Trophoblast cell (in vitro differentiated cells and primary cell): ENCODE results near the gene RIN3.

Experiments used
- DNase-seq, 2 donors: peaks; one replicate each; pipeline ENCODE4 v3.0.0-alpha.2; 2016
- H2AFZ ChIP-seq: 2 replicates; pipeline ENCODE4 v1.6.1; 2013; ENCODE audit warnings: low read length, moderate library complexity, mild to moderate bottlenecking; ENCODE audit not compliant: insufficient read depth, poor library complexity
- H2AK5ac ChIP-seq: 2 replicates; pipeline ENCODE4 v1.6.1; 2013; ENCODE audit warnings: mild to moderate bottlenecking, low read length
- H2BK120ac ChIP-seq: 2 replicates; pipeline ENCODE4 v1.6.1; 2013; ENCODE audit warnings: low read length, mild to moderate bottlenecking, moderate library complexity; ENCODE audit not compliant: insufficient read depth, poor library complexity
- H2BK12ac ChIP-seq: 2 replicates; pipeline ENCODE4 v1.6.1; 2013; ENCODE audit warnings: mild to moderate bottlenecking, low read length, moderate library complexity
- H2BK5ac ChIP-seq: 2 replicates; pipeline ENCODE4 v1.6.1; 2013; ENCODE audit warnings: low read length, low read depth, moderate library complexity, mild to moderate bottlenecking; ENCODE audit not compliant: poor library complexity
- H3K14ac ChIP-seq: 2 replicates; pipeline ENCODE4 v1.6.1; 2013; ENCODE audit warnings: mild to moderate bottlenecking, low read length
- H3K18ac ChIP-seq: 2 replicates; pipeline ENCODE4 v1.6.1; 2013; ENCODE audit warnings: mild to moderate bottlenecking, low read length
- H3K23ac ChIP-seq: 2 replicates; pipeline ENCODE4 v1.6.1; 2013; ENCODE audit warnings: low read length
- H3K27ac ChIP-seq: 2 replicates; pipeline ENCODE4 v1.5.1; 2013; ENCODE audit warnings: low read depth, mild to moderate bottlenecking, inconsistent platforms, low read length, moderate library complexity
- H3K27me3 ChIP-seq: 2 replicates; pipeline ENCODE4 v1.6.1; 2013; ENCODE audit warnings: inconsistent platforms, mild to moderate bottlenecking, low read length, moderate library complexity; ENCODE audit not compliant: insufficient read depth
- H3K36me3 ChIP-seq, 2 experiments: 1 replicate in 1 of 2; 2 replicates in 1 of 2; pipeline ENCODE4 v1.6.1; 2013; ENCODE audit warnings: low read length in 2 of 2, mild to moderate bottlenecking in 2 of 2, moderate library complexity in 1 of 2; ENCODE audit not compliant: insufficient read depth in 2 of 2, control insufficient read depth in 1 of 2
- H3K4ac ChIP-seq: 2 replicates; pipeline ENCODE4 v1.6.1; 2013; ENCODE audit warnings: low read depth, mild to moderate bottlenecking, low read length, moderate library complexity
- H3K4me1 ChIP-seq, 2 experiments: 1 replicate in 1 of 2; 2 replicates in 1 of 2; pipeline ENCODE4 v1.6.1; 2013; ENCODE audit warnings: low read length in 2 of 2, mild to moderate bottlenecking in 2 of 2, moderate library complexity in 1 of 2; ENCODE audit not compliant: insufficient read depth in 2 of 2, control insufficient read depth in 1 of 2
- H3K4me2 ChIP-seq: 2 replicates; pipeline ENCODE4 v1.6.1; 2013; ENCODE audit warnings: inconsistent platforms, mild to moderate bottlenecking, low read length, moderate library complexity
- H3K4me3 ChIP-seq: 2 replicates; pipeline ENCODE4 v1.5.1; 2013; ENCODE audit warnings: mild to moderate bottlenecking, low read depth, low read length, inconsistent platforms
- H3K79me1 ChIP-seq: one replicate; pipeline ENCODE4 v1.6.1; 2013; ENCODE audit warnings: low read length
- H3K79me2 ChIP-seq: 2 replicates; pipeline ENCODE4 v1.6.1; 2013; ENCODE audit warnings: low read length, mild to moderate bottlenecking; ENCODE audit not compliant: control insufficient read depth, insufficient read depth, poor library complexity
- H3K9ac ChIP-seq: 2 replicates; pipeline ENCODE4 v1.6.1; 2013; ENCODE audit warnings: mild to moderate bottlenecking, low read length
- H3K9me3 ChIP-seq: 2 replicates; pipeline ENCODE4 v1.6.1; 2013; ENCODE audit warnings: low read depth, mild to moderate bottlenecking, control low read depth, inconsistent platforms, low read length; ENCODE audit not compliant: insufficient read depth
- H4K12ac ChIP-seq: 2 replicates; pipeline ENCODE4 v1.6.1; 2013; ENCODE audit warnings: low read depth, mild to moderate bottlenecking, low read length, moderate library complexity
- H4K8ac ChIP-seq: 2 replicates; pipeline ENCODE4 v1.6.1; 2013; ENCODE audit warnings: low read depth, mild to moderate bottlenecking, low read length, moderate library complexity
- H4K91ac ChIP-seq: one replicate; pipeline ENCODE4 v1.6.1; 2013; ENCODE audit warnings: low read depth, mild to moderate bottlenecking, low read length, moderate library complexity
- WGBS: extraction: QIAGEN DNeasy Blood & Tissue Kit; methylation state at CpG from one replicate; pipeline ENCODE4 v1.1.7; 2013; ENCODE audit warnings: missing lambda C conversion rate; ENCODE audit not compliant: insufficient read length, insufficient coverage; ENCODE audit errors: extremely low coverage; 5-methylcytosine and 5-hydroxymethylcytosine counted together

Gene RIN3

GRCh38 chr14:92651758-92652406, 138.3 kb downstream of the RIN3 start:
- no peak overlapping the region for H2BK120ac ChIP-seq
- H2BK5ac ChIP-seq: no peak overlapping the region
- no peak overlapping the region for H2AK5ac ChIP-seq
- no peaks in the 10 kb centered on the region for H3K79me2 ChIP-seq
- H3K4me2 ChIP-seq: no peak overlapping the region
- H3K9me3 ChIP-seq: peaks cover 4% of the 10 kb centered on the region
- H2AFZ ChIP-seq: no peak overlapping the region
- no peak overlapping the region for H3K23ac ChIP-seq
- H3K27ac ChIP-seq: no peak overlapping the region
- H4K8ac ChIP-seq: peak overlapping the region; percentile 7
- peaks cover 13 to 17% of the 10 kb centered on the region in 2 experiments for H3K36me3 ChIP-seq
- WGBS: no CpG with 5 or more reads among the region's 27 CpGs
- no peak overlapping the region for H3K4me3 ChIP-seq
- no peak for DNase-seq
- peaks cover 14% of the 10 kb centered on the region for H3K79me1 ChIP-seq
- no peak overlapping the region for H4K12ac ChIP-seq
- H2BK12ac ChIP-seq: no peak overlapping the region
- H3K9ac ChIP-seq: no peak overlapping the region
- no peak overlapping the region for H3K4ac ChIP-seq
- H3K18ac ChIP-seq: no peak overlapping the region
- no peak overlapping the region for H4K91ac ChIP-seq
- H3K4me1 ChIP-seq: peaks cover 6 to 21% of the 10 kb centered on the region in 2 experiments
- no peaks in the 10 kb centered on the region for H3K27me3 ChIP-seq
- H3K14ac ChIP-seq: no peak overlapping the region

- DNase-seq: no peak
- no peak overlapping the region for H3K18ac ChIP-seq
- H3K36me3 ChIP-seq: peaks cover 15 to 17% of the 10 kb centered on the region in 2 experiments
- H3K9ac ChIP-seq: no peak overlapping the region
- no peak overlapping the region for H3K14ac ChIP-seq
- H4K91ac ChIP-seq: no peak overlapping the region
- no peaks in the 10 kb centered on the region for H3K79me2 ChIP-seq
- H3K23ac ChIP-seq: no peak overlapping the region
- H3K4me2 ChIP-seq: no peak overlapping the region
- H2BK12ac ChIP-seq: no peak overlapping the region
- WGBS: no CpG with 5 or more reads among the region's 26 CpGs
- no peak overlapping the region for H2AFZ ChIP-seq
- H3K27ac ChIP-seq: no peak overlapping the region
- no peak overlapping the region for H2AK5ac ChIP-seq
- no peak overlapping the region for H4K8ac ChIP-seq
- H3K4ac ChIP-seq: no peak overlapping the region
- peaks cover 3 to 19% of the 10 kb centered on the region in 2 experiments for H3K4me1 ChIP-seq
- no peak overlapping the region for H4K12ac ChIP-seq
- H3K79me1 ChIP-seq: peaks cover 14% of the 10 kb centered on the region
- no peak overlapping the region for H3K4me3 ChIP-seq
- H2BK5ac ChIP-seq: no peak overlapping the region
- no peaks in the 10 kb centered on the region for H3K27me3 ChIP-seq
- H2BK120ac ChIP-seq: no peak overlapping the region
- H3K9me3 ChIP-seq: peaks cover 4% of the 10 kb centered on the region
Observed at GRCh38 chr14:92652413-92653151, 139.0 kb downstream of the RIN3 start.

- H4K91ac ChIP-seq: no peak overlapping the region
- H3K18ac ChIP-seq: no peak overlapping the region
- WGBS: no CpG with 5 or more reads among the region's 11 CpGs
Observed at GRCh38 chr14:92653162-92653651, 139.6 kb downstream of the RIN3 start.

GRCh38 chr14:92654239-92654901, 140.8 kb downstream of the RIN3 start:
- H3K9me3 ChIP-seq: peaks cover 4% of the 10 kb centered on the region
- H3K4ac ChIP-seq: no peak overlapping the region
- H4K12ac ChIP-seq: no peak overlapping the region
- H3K4me2 ChIP-seq: no peak overlapping the region
- peaks cover 20 to 24% of the 10 kb centered on the region in 2 experiments for H3K36me3 ChIP-seq
- no peak overlapping the region for H3K18ac ChIP-seq
- no peak overlapping the region for H3K27ac ChIP-seq
- H2BK5ac ChIP-seq: no peak overlapping the region
- H2BK120ac ChIP-seq: no peak overlapping the region
- no peaks in the 10 kb centered on the region for H3K27me3 ChIP-seq
- no peak for DNase-seq
- H3K4me1 ChIP-seq: peaks cover 3 to 14% of the 10 kb centered on the region in 2 experiments
- no peak overlapping the region for H2AK5ac ChIP-seq
- H3K4me3 ChIP-seq: no peak overlapping the region
- H3K9ac ChIP-seq: no peak overlapping the region
- no peaks in the 10 kb centered on the region for H3K79me2 ChIP-seq
- no peak overlapping the region for H4K91ac ChIP-seq
- no peak overlapping the region for H4K8ac ChIP-seq
- peaks cover 9% of the 10 kb centered on the region for H3K79me1 ChIP-seq
- no peak overlapping the region for H3K23ac ChIP-seq
- H2BK12ac ChIP-seq: no peak overlapping the region
- no CpG with 5 or more reads among the region's 18 CpGs for WGBS
- H3K14ac ChIP-seq: no peak overlapping the region
- H2AFZ ChIP-seq: no peak overlapping the region

More at GRCh38 chr14:92653162-92653651, 139.6 kb downstream of the RIN3 start:
- no peak overlapping the region for H3K4me2 ChIP-seq
- H2AK5ac ChIP-seq: no peak overlapping the region
- no peak overlapping the region for H3K4me3 ChIP-seq
- no peak overlapping the region for H4K12ac ChIP-seq
- no peak overlapping the region for H4K8ac ChIP-seq
- H3K4me1 ChIP-seq: peaks cover 3 to 17% of the 10 kb centered on the region in 2 experiments
- H3K4ac ChIP-seq: no peak overlapping the region
- no peak overlapping the region for H3K27ac ChIP-seq
- no peak overlapping the region for H3K9ac ChIP-seq
- H2BK5ac ChIP-seq: no peak overlapping the region
- DNase-seq: no peak
- H3K23ac ChIP-seq: no peak overlapping the region
- H3K79me2 ChIP-seq: no peaks in the 10 kb centered on the region
- peaks cover 4% of the 10 kb centered on the region for H3K9me3 ChIP-seq
- H2AFZ ChIP-seq: no peak overlapping the region
- peaks cover 12% of the 10 kb centered on the region for H3K79me1 ChIP-seq
- H2BK12ac ChIP-seq: no peak overlapping the region
- peaks cover 17 to 18% of the 10 kb centered on the region in 2 experiments for H3K36me3 ChIP-seq
- H3K14ac ChIP-seq: no peak overlapping the region
- no peaks in the 10 kb centered on the region for H3K27me3 ChIP-seq
- H2BK120ac ChIP-seq: no peak overlapping the region
